GM21390 (cell line): ENCODE results near the gene VPS26B.
"Not testable (repeated sequence)": the region's sequence is repeated elsewhere in the genome, so short reads cannot be mapped to it uniquely, and the experiment has no call there.

Experiments used
- ATAC-seq: cut with Tn5 transposase; IDR thresholded peaks from one replicate; pipeline ENCODE4 v1.9.1; 2021; ENCODE audit not compliant: unreplicated experiment

The VPS26B gene

DNA sequence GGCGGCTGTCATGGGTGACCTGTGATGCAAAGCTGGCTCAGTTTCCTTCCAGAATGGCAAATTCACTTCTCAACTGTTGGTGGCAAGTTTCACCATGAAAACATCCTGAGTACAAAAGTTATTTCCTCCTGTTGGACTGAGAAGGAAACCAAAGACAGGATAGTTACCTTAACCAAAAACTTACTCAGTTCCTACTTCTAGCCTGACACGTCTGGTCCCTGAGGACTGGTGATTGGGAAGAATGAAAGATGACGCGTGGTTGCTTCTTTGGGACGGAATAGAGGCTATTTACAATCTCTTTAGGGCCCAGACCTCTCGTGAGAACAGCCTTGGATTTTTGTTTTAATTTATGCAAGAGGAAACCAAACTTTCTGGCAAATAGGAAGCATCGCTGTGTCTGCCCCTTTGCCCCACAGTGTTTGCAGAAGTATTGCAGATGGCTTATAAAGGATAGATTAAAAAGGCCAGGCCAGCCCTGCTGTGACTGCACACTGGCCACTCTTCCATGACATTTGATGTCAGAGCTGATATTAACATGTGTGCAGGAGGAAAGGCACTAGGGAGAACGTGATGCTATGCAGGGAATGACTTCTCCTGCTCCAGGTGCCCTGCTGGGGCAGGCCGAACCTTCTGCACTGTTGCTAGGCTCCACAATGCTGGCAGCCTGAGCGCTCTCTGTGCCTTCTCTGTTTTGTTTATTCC is 7.6 kb downstream of the VPS26B start:
- ATAC-seq, result no peak

DNA sequence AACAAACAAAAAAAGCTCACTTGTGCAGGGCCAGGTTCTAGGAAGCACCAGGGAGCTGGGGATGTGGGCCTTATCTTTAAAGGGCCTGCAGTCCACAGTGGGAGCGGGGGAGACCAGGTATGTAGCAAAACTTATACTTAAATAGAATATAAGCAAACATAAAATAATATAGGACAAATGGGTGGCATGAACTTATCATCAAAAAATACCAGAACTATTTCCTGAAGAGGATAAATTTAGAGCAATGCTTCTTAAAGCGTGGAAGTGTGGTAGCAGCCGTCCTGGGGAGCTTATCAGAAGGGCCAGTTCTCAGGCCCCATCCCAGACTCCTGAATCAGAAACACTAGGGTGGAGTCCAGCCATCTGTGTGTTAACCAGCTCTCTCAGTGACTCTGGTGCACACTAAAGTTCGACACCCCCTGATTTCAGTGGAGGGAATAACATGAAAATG is 9.3 kb downstream of the VPS26B start:
- no peak for ATAC-seq

DNA sequence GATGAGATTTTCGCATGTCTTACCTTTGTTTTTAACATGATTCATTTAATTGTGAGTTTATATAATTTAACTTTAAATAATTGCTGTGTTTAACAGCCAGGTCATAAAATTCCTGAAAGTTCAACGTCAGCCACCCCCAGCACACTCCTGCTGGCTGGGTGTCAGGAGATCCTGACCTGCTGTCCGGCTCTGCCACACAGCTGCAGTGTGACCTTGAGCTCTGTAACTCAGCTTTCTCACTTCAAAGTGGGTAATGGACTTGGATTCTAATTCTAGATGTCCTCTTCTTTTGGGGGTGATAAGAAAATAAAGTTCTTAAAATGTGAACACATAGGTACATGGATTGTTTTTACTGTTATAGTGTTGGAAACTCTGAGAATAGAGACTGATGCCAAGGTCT is 10.9 kb downstream of the VPS26B start:
- no peak for ATAC-seq

DNA sequence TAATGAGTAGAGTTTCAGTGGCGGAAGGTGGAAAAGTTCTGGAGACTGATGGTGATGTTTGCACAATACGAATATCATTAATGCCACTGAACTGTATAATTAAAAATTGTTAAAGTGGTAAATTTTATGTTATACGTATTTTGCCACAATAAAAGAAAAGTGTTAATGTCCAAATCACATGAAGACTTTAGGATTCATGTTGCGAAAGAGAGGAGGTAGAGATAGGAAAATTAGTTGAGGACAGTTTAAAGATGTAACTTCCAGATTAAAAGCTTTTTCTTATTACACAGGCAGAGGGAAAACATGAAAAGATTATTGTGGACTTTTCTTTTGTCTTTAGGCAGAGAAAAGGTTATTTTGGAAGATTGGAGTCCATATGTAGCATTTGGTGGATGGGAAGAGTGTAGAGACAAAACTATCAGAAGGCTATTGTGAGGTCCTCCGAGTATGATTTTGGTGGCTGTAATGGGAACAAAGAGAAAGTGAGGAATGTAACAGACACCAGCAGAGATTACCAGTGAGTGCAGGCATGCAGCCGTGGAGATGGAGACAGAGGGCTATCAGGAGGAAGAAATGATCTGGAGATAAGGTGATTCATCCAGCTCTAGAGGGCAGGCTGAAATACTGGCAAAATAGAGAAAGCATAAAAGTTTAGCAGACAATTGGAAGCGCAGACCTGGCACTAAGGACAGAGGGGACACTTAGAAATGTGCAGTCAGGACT is 12.5 kb downstream of the VPS26B start:
- ATAC-seq, result no peak

DNA sequence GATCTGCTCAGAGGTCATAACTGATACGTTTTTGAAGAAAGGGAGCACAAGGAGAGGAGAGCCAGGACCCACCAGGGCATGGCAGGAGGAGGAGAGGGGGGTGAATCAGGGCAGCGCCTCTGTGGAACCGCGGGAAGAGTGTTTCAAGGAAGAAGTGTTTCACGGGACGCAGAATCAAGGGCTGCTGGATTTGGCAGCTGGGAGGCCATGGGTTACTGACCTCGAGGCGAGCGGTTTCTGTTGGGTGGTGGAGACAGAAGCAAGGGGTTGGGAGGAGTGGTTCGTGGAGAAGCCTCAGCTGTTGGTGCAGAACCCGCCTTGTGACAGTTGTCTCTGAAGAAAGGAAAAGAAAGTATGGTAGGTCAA is 13.1 kb downstream of the VPS26B start:
- no peak for ATAC-seq

DNA sequence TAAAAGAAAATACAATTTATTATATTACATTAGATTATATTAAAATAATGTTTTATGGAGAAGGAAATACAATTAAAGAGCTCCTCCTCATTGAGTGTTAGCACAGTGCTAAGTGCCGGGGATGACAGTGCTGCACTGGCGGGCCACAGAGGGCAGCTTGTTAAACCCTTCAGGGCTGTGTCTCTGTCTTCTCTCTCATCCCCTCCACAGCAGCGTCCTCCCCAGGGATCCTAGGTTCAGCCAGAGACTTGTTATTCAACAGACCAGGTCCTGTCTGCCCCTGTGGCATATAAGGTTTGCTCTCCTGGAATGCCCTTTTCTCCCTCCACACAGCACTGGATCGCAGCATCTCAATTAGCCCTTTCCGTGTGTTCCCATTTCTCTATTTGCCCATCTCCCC is 14.5 kb downstream of the VPS26B start:
- no peak for ATAC-seq

DNA sequence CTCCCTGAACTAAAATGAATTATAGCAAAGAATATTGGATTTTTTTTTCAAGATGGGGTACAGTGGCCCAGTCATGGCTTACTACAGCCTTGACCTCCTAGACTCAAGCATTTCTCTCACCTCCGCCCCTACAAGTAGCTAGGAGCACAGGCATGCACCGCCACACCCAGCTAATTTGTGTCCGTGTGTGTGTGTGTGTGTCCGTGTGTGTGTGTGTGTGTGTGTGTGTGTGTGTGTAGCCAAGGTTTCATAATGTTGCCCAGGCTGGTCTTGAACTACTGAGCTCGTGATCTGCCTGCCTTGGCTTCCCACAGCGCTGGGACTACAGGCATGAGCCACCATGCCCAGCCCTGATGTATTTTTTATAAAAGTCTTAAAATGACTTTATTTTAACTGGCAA is 16.1 kb downstream of the VPS26B start:
- ATAC-seq, result no peak

DNA sequence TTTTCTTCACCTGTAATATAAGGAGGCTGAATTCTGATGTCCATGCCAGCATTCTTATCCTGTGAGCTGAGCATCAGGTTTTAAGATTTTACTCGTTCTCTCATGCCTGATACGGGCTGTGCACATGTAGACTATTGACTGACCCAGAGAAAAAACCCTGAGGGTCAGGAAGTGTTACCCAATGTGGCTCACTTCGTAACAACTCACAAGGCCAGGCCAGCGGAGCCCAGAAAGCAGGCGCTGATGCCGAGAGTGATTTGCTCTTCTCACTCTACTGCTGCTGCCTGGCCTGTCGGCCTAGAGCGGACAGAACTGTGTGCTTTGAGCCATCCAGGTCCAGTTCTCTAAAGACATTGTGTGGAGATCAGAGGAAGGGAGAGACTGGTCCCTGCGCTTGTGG is 17.9 kb downstream of the VPS26B start:
- no peak for ATAC-seq

DNA sequence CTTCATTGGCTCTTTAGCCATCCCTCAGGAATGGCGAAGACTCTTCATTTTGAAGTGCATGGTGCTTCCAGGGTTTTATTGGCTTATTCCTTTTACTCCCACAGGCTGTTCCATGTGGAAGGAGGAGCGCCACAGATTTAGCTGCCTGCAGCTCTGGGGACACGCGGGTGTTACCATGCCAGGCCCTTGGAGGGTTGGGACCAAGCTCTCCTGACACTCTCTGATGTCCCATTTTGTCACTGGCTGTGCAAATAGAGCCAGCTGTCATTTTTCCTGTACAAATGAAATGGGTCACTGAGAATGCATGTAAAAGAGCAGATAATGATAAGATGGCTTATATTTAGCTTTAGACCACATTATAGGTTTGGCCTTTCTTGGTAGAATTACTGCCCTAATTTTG is 19.4 kb downstream of the VPS26B start:
- no peak for ATAC-seq

DNA sequence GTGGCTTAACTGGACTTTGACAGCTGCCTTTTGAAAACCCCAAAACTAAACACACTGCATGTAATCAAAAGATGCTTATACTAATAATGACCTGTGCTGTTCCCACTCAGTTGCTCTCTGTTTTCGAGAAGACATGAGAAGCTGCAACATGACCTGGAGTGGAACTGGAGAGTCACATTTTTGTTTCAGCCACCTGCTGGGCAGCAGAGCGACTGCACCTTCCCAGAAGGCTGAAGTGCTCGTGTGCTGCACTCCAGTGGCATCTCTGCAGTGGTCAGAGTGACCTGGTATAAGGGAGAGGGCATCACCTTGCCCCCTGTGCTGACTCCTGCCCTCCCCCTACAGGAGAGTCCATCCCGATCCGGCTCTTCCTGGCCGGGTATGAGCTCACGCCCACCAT is 20.1 kb downstream of the VPS26B start:
- peak; percentile 93 for ATAC-seq

DNA sequence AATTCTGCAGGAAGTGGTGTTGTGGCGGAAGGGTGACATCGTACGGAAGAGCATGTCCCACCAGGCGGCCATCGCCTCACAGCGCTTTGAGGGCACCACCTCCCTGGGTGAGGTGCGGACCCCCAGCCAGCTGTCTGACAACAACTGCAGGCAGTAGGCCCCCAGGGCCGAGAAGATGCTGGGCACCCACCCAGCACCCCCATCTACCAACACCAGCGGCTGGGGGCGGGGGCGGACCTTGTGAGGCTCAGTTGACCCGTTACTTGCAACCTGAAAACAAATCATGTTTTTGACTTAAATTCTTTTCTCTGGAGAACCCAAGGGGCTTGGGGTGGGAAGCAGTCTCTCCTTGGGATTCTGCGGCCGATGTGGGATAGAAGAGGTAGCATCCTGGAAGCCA is 21.0 kb downstream of the VPS26B start:
- ATAC-seq, result no peak

DNA sequence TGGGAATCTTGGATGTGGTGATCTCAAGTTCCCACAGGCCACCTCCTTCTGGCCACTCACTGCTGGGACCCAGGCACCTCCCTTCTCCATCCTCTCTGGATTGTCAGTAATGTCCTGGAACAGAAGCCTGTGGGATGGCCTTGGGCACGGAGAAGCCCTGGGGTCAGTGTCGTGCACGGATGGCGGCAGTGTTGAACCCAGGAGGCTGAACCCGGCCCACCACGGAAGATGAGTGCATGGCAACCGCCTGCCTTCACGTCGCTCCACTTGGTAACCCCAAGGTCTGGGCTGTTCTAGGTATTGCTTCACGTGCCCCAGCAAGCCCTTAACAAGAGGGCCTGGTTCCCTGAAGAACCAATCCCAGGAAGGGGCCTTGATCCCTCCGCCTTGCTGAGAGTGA is 21.6 kb downstream of the VPS26B start:
- no peak for ATAC-seq

DNA sequence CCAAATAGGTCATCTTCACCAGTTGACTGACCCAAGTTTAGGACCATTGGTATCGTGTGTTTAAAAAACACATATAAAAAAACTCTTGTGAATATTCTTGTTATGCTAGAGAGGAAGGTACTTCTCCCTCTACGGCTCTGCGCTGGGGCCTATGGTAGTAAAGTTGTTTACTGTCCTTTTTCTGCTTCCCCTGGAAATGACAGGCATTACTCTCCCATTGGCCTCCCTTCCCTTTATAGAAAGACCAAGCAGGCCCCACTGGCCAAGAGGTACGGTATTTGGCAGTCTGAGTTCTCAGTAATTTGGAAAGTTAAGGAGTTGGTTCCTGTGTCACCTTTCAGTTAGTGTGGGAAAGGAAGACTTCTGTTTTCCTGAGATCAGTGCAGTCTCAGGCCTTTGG is 22.2 kb downstream of the VPS26B start:
- no peak for ATAC-seq

DNA sequence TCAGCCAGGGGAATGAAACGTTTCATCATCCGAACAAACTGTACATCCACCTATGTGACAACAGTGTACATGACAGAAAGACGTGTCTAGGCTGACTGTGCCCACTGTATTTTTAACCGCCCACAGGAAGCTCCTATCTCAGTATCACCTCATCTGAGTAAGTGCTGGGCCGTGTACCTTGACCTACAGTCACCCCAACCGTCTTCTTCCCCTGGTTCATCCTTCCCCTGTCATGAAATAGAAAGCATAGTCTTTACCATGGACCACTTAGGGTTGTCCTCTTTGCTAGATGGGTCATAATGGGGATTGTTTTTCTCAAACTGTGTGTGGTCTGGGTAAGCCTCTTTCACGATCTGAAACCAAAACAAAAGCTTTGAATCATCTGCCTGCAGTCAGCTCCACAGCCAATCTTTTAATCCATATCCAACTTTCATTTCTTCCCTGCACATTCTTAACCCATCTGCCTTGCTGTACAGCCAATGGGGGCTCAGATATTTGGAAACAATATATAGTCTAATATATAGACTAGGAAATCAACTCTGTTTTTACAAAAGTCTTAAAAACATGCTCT is 24.5 kb downstream of the VPS26B start:
- no peak for ATAC-seq

DNA sequence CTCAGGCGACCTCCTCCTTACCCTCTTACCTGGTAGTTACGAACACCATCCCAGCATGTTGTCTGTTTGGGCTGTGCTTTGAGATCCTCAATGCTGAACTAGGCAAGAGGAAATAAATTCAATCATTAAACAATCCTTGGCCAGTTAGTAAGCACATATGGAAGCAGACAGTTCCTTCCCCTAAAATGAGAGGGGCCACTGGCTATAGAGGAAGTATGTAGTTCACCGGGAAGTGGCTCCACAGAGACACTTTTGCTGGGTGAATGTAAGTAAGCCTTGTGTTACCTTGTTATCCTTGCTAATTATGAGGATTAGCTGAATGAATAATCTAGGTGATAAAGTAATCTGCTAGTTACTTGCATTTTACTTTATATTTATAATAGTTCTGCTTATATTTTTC is 25.8 kb downstream of the VPS26B start:
- no peak for ATAC-seq

DNA sequence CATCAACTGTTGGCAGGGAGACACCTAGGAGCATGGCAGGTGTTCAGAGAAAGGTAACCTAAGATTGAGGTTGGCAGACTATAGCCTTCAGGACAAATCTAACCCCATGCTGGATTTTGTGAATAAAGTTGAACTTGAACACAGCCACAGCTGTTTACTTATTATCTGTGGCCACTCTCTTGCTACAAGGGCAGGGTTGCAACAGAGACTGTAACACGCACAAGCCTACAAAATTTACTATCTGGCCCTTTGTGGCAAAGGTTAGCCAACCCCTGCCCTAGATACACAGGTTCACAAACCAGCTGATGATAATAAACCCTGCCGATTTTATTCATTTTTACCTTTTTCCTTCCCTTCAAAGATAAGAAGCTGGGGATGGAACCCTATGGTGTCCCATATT is 26.2 kb downstream of the VPS26B start:
- ATAC-seq, result no peak

DNA sequence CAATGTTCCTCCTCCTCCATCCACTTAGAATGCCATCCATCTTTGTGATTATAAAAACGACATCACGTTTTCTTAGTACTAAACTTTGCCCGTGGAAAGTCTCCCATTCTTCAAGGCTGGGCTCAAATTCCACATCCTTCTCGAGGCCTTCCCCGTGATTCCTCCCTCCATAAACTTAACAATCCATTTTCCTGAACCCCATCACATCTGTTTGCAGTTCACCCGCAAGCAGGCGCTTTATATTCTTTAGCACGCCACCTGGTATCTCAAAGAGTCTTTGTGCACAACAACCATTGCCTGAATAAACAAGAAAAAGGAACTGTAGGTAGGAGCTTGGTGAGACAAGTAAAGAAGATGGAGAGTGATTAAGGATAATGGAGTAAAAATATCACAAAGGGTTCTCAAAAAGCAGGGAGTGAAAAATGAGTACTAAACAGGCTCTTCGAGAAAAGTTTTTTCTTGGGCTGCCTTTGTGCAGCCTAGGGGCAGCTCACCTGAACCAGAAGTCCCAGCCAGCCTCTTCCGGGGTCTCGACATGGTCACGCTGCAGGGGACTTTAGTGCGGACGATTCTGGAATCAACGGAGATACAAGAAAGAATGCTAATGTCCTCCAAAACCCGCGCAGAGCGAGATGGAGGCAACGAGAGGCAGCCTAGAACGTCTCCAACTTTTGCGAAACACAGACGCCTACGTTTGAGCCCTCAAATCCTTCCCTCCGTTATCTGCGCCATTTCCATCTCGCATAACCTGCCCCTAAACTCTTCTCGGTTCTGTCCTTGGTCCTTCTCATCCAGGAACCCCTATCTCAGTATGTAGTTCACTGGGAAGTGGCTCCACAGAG is 28.1 kb downstream of the VPS26B start:
- peak; percentile 32 for ATAC-seq

DNA sequence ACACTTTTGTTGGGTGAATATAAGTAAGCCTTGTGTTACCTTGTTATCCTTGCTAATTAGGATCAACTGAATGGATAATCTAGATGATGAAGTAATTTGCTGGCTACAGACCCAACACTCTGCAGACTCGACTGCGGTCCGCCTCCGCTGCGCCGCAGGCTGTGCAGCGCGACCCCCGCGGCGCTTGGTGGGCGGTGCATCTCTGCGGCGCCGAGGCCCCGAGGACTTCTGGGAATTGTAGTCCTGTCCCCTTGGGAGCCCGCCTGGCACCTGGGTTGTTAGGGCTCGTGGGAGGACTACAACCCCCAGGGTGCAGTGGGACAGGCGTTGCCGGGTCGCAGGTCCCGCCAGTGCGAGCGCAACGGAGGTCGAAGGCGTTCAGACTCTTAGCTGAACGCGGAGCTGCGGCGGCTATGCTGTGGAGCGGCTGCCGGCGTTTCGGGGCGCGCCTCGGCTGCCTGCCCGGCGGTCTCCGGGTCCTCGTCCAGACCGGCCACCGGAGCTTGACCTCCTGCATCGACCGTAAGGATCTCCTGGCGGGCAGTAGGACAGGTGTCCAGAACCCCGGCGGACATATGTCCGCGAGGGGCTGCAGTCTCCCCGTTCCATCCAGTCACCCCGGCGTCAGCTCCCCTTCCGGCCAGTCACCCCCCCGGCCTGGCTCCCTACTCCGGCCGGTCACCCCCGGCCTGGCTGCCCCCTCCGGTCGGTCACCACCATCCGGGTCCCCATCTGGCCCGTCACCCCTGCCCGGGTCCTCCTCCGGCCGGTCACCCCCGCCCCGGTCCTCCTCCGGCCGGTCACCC is 28.9 kb downstream of the VPS26B start, which contains the start of the genes ACAD8 and THYN1:
TSS of gene ACAD8 (plus strand) at position 381 of the 806 bp plus-strand sequence. CDS start at position 414, 33 bp downstream.
TSS of gene THYN1 (minus strand) at position 165 of the 806 bp plus-strand sequence. CDS start 470 bp downstream, outside the sequence.
- peak; percentile 100 for ATAC-seq

DNA sequence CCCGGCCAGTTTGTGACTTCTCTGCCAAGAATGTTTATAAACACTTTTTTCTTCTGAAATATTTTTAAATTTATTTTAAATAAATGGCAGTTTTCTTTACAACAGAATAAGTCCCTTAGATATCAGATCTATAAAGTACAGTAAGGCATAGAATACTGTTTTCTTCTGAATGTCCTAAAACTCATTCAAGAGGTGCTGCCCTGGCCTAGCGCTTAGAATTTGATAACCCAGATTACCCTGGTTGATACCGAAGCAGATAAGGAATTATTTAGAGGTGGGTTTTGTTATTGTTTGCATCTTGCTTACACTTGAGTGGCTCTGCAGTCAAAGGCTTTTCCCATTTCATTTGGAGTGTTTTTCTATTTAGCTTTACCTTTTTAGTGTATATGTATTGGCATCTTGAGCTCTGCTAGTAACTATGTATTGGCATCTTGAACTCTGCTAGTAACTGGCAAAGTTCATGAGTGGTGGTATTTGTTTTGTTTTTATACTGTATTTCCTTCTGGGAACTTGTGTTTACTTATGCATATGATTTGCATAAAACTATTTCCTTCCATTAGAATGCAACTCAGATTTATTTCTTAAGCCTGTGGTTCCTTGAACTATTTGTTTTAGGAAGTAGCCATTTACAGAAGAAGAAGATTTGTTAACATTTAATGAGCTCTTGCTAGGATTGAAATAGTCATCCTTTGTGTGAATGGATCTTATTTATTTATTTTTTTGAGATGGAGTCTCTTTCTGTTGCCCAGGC is 30.1 kb downstream of the VPS26B start:
- no peak for ATAC-seq

DNA sequence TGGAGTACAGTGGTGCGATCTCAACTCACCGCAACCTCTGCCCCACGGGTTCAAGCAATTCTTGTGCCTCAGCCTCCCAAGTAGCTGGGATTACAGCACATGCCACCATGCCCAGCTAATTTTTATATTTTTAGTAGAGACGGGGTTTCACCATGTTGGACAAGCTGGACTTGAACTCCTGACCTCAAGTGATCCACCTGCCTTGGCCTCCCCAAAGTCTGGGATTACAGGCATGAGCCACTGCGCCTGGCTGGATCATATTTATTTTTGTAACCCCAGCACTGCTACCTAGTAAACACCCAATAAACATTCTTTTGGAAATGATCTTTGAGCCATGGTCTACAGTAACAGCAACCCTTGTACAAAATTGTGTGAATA is 30.7 kb downstream of the VPS26B start:
- not testable (repeated sequence) for ATAC-seq
